OCI-LY7 (cell line): Measurements from ENCODE around the gene FMN1.

Experiments used
- EZH2phosphoT487 ChIP-seq: fragments of 200-600 bp; sonication (generic); IDR thresholded peaks from 2 replicates; pipeline ENCODE4 v1.6.1; 2018; ENCODE audit warnings: low read depth, borderline replicate concordance, mild to moderate bottlenecking, mixed run types, antibody characterized with exemption, low read length, moderate library complexity, mixed read lengths
- TF ChIP-seq, protein P1 (sequence below): fragments of 200-600 bp; sonication (generic); conservative IDR thresholded peaks from 2 replicates; pipeline ENCODE4 v1.5.1; 2014; ENCODE audit warnings: mild to moderate bottlenecking, antibody characterized with exemption, low read length, moderate library complexity, mixed read lengths

DNA sequence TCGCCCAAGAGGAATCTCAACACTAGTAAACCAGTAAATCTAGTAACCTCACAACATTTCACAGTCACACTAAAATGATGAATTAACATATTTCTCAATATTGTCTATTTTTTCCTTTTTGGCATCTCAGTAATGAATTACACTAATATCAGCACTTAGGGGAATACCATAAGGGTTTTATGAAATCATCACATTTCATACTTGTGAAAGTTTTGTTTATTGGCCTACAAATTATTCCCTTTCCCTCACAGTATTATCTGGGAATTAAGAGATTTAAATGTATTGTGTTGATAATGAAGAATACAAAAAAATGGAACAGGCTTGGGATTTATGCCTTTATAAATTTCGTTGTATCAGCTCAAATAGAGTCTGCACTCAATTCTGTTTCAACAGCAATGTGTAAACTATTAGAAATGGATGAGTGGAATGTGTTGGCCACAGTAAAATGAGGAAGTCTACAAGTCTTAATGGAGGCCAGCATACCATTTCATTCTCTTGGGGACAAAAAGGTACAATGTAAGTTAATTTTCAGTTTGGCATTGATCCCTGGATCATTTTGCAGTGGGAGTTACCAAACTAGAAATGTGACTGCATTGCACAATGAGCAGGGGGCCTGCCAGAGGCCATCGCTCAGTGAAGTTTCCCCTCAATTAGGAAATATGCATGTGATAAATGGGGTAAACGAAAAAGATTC lies 195.4 kb downstream of the FMN1 start:
- TF ChIP-seq, protein P1, sequence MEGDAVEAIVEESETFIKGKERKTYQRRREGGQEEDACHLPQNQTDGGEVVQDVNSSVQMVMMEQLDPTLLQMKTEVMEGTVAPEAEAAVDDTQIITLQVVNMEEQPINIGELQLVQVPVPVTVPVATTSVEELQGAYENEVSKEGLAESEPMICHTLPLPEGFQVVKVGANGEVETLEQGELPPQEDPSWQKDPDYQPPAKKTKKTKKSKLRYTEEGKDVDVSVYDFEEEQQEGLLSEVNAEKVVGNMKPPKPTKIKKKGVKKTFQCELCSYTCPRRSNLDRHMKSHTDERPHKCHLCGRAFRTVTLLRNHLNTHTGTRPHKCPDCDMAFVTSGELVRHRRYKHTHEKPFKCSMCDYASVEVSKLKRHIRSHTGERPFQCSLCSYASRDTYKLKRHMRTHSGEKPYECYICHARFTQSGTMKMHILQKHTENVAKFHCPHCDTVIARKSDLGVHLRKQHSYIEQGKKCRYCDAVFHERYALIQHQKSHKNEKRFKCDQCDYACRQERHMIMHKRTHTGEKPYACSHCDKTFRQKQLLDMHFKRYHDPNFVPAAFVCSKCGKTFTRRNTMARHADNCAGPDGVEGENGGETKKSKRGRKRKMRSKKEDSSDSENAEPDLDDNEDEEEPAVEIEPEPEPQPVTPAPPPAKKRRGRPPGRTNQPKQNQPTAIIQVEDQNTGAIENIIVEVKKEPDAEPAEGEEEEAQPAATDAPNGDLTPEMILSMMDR: no peak
- TF ChIP-seq EZH2phosphoT487: no peak
